Ovary (tissue), 3 donors: ENCODE measurements around the gene DPP3.

Source experiments
- CTCF ChIP-seq, 3 donors: fragments of 450-650 bp in 2 of 3; fragments of 200-600 bp in 1 of 3; IDR thresholded peaks; one replicate each; pipeline versions ENCODE4 v1.5.1 to v1.8.0; 2016 to 2022; ENCODE audit warnings: antibody characterized with exemption in 3 of 3, mild to moderate bottlenecking in 1 of 3
- EP300 ChIP-seq: sonication (generic); formaldehyde crosslinking; IDR thresholded peaks from one replicate; pipeline ENCODE4 v1.6.1; 2017; ENCODE audit warnings: antibody characterized with exemption
- POLR2A ChIP-seq: fragments of 450-650 bp; IDR thresholded peaks from one replicate; pipeline ENCODE4 v1.6.1; 2017; ENCODE audit warnings: antibody characterized with exemption, mild to moderate bottlenecking, moderate library complexity
- donor health status: DM: no; HTN: no; CAD: no.

GRCh38 chr11:66473608-66474515, 6.4 kb upstream of the DPP3 start:
- no peak for TF ChIP-seq POLR2A
- no peak for TF ChIP-seq CTCF (IDR thresholded peaks at IDR 0.05)
- no peak for TF ChIP-seq EP300
